GM21526 (cell line): ENCODE measurements around the gene GPRIN3.
"Not testable (repeated sequence)": the region's sequence is repeated elsewhere in the genome, so short reads cannot be mapped to it uniquely, and the experiment has no call there.

Source experiments
- ATAC-seq: cut with Tn5 transposase; IDR thresholded peaks from one replicate; pipeline ENCODE4 v1.9.1; 2021; ENCODE audit warnings: moderate library complexity; ENCODE audit not compliant: unreplicated experiment, low FRiP score

Gene GPRIN3

GRCh38 chr4:89222170-89222569 lies 85.4 kb downstream of the GPRIN3 start:
- ATAC-seq = no peak

- ATAC-seq = no peak
Observed at GRCh38 chr4:89221167-89221867, 86.3 kb downstream of the GPRIN3 start.

GRCh38 chr4:89218587-89218986 lies 89.0 kb downstream of the GPRIN3 start:
- no peak for ATAC-seq

- no peak for ATAC-seq
Observed at GRCh38 chr4:89217604-89218003, 90.0 kb downstream of the GPRIN3 start.

GRCh38 chr4:89216866-89217265 lies 90.7 kb downstream of the GPRIN3 start:
- ATAC-seq = no peak

- no peak for ATAC-seq
Observed at GRCh38 chr4:89216422-89216821, 91.2 kb downstream of the GPRIN3 start.

GRCh38 chr4:89215736-89216135 lies 91.9 kb downstream of the GPRIN3 start:
- no peak for ATAC-seq

GRCh38 chr4:89214308-89214707 lies 93.3 kb downstream of the GPRIN3 start:
- ATAC-seq = no peak

- ATAC-seq = no peak
Observed at GRCh38 chr4:89213382-89213701, 94.3 kb downstream of the GPRIN3 start.

GRCh38 chr4:89212666-89213381 lies 94.8 kb downstream of the GPRIN3 start:
- no peak for ATAC-seq

- ATAC-seq = no peak
Observed at GRCh38 chr4:89204624-89205023, 103.0 kb downstream of the GPRIN3 start.

GRCh38 chr4:89203902-89204301 lies 103.7 kb downstream of the GPRIN3 start:
- ATAC-seq = no peak

GRCh38 chr4:89199394-89199793 lies 108.2 kb downstream of the GPRIN3 start:
- not testable (repeated sequence) for ATAC-seq

GRCh38 chr4:89197920-89198319 lies 109.7 kb downstream of the GPRIN3 start:
- no peak for ATAC-seq

GRCh38 chr4:89196745-89197144 lies 110.9 kb downstream of the GPRIN3 start:
- ATAC-seq = no peak

- no peak for ATAC-seq
Observed at GRCh38 chr4:89196056-89196674, 111.4 kb downstream of the GPRIN3 start.

GRCh38 chr4:89193843-89194242 lies 113.8 kb downstream of the GPRIN3 start:
- ATAC-seq = no peak
